Amniotic epithelial cell (primary cell): ENCODE results near the gene ATP1A1.

Source experiments
- DNase-seq: peaks from one replicate; pipeline ENCODE4 v3.0.0-alpha.2; 2010; ENCODE audit warnings: low read depth

ATP1A1 gene

GRCh38 chr1:116372191-116372590, 853 bp upstream of the ATP1A1 start:
- DNase-seq = no peak

- DNase-seq = no peak
These were observed 648 bp downstream of the ATP1A1 start for GRCh38 chr1:116373431-116374352.

GRCh38 chr1:116374353-116375147, 1.5 kb downstream of the ATP1A1 start:
- DNase-seq = no peak

- DNase-seq = no peak
These were observed 2.3 kb downstream of the ATP1A1 start for GRCh38 chr1:116375148-116375886.

GRCh38 chr1:116375887-116376728, 3.1 kb downstream of the ATP1A1 start:
- DNase-seq = peak; percentile 67

GRCh38 chr1:116376729-116377086, 3.7 kb downstream of the ATP1A1 start:
- DNase-seq = no peak

GRCh38 chr1:116377541-116378529, 4.8 kb downstream of the ATP1A1 start:
- peak; percentile 96 for DNase-seq

- no peak for DNase-seq
These were observed 6.1 kb downstream of the ATP1A1 start for GRCh38 chr1:116379057-116379630.

GRCh38 chr1:116379674-116380498, 6.8 kb downstream of the ATP1A1 start:
- no peak for DNase-seq

- no peak for DNase-seq
These were observed 7.6 kb downstream of the ATP1A1 start for GRCh38 chr1:116380499-116381242.

- peak; percentile 69 for DNase-seq
These were observed 9.3 kb downstream of the ATP1A1 start for GRCh38 chr1:116382321-116382720.

GRCh38 chr1:116382857-116383483, 9.9 kb downstream of the ATP1A1 start:
- no peak for DNase-seq

- no peak for DNase-seq
These were observed 13.0 kb downstream of the ATP1A1 start for GRCh38 chr1:116386042-116386441.

- no peak for DNase-seq
These were observed 14.5 kb downstream of the ATP1A1 start for GRCh38 chr1:116387551-116387950.

GRCh38 chr1:116388122-116388521, 15.1 kb downstream of the ATP1A1 start:
- no peak for DNase-seq

GRCh38 chr1:116389013-116389412, 16.0 kb downstream of the ATP1A1 start:
- no peak for DNase-seq

- no peak for DNase-seq
These were observed 16.6 kb downstream of the ATP1A1 start for GRCh38 chr1:116389686-116390085.

- DNase-seq = no peak
These were observed 17.2 kb downstream of the ATP1A1 start for GRCh38 chr1:116390195-116390594.
